ENCODE results near the gene CYP1A2. TPM values are rescaled to one million over a fixed set of nuclear protein-coding genes. Genes with fewer than 3 reads are reported as not detected.

Gene CYP1A2
- total and polyA plus RNA-seq, 2 of the 13 experiments (the other 11 are each of a cell fraction or from before 2014, with no cell fraction given), result 0.07 TPM; not detected in 1

DNA sequence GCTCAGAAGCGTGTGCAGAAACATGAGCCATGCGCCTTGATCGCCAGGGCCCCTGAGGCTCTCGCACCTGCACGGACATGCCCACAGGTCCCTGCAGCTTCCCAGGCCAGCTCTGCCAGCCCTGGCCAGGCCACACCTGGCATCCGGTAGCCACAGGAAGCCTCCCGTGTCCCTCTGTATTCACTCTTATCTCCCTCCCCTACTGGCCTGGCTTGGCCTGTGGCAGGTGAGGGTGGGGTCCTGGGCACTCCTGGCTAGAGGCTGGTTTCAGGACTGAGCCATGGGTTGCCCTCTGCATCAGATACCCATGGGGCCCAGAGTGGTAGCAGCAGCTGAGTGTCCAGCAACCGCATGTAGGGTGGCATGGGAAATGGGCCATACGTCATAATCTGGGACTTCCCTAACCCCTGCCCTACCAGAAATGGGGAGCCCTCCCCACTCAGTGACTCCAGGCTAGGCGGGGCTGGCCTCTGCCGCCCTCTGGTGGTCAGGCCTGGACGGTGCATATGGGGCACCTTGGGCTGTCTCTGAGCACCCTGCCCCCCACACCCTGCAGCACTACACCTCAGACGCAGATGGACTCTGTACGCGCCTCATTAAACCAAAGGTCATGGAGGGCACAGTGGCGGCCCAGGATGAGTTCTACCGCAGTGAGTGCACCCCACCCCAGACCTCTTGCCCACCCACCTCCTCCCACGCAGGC, 51.4 kb downstream of the CYP1A2 start (continued):
- no peak for TF ChIP-seq SYNCRIP (IDR thresholded peaks at IDR 0.05; ENCODE audit: insufficient read depth, low read depth, low read length)
- TF ChIP-seq ZNF430 (CRISPR knock-in tag; IDR thresholded peaks at IDR 0.05), result no peak
- TF ChIP-seq RNF219 (CRISPR knock-in tag; IDR thresholded peaks at IDR 0.05), result no peak
- no peak for TF ChIP-seq ZNF672 (CRISPR knock-in tag; IDR thresholded peaks at IDR 0.05)
- TF ChIP-seq ATF5 (CRISPR knock-in tag; IDR thresholded peaks at IDR 0.05; ENCODE audit: low read depth), result no peak
- no peak for TF ChIP-seq DNMT1 (CRISPR knock-in tag; IDR thresholded peaks at IDR 0.05)
- no peak for TF ChIP-seq ZUFSP (CRISPR knock-in tag; IDR thresholded peaks at IDR 0.05; ENCODE audit: borderline replicate concordance)
- no peak for TF ChIP-seq CHD2 (IDR thresholded peaks at IDR 0.05; ENCODE audit: low read depth, low read length)
- no peak for TF ChIP-seq ZNF34 (CRISPR knock-in tag; IDR thresholded peaks at IDR 0.05; ENCODE audit: borderline replicate concordance)
- TF ChIP-seq, protein P1, sequence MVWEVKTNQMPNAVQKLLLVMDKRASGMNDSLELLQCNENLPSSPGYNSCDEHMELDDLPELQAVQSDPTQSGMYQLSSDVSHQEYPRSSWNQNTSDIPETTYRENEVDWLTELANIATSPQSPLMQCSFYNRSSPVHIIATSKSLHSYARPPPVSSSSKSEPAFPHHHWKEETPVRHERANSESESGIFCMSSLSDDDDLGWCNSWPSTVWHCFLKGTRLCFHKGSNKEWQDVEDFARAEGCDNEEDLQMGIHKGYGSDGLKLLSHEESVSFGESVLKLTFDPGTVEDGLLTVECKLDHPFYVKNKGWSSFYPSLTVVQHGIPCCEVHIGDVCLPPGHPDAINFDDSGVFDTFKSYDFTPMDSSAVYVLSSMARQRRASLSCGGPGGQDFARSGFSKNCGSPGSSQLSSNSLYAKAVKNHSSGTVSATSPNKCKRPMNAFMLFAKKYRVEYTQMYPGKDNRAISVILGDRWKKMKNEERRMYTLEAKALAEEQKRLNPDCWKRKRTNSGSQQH (CRISPR knock-in tag; IDR thresholded peaks at IDR 0.05; ENCODE audit: low read depth), result no peak
- no peak for TF ChIP-seq TBX3 (IDR thresholded peaks at IDR 0.05; ENCODE audit: borderline replicate concordance)
- no peak for TF ChIP-seq EHMT2 (IDR thresholded peaks at IDR 0.05; ENCODE audit: borderline replicate concordance, low read depth, low read length)
- no peak for TF ChIP-seq ARNT2 (CRISPR knock-in tag; IDR thresholded peaks at IDR 0.05; ENCODE audit: low read depth)
- TF ChIP-seq E2F1 (CRISPR knock-in tag; IDR thresholded peaks at IDR 0.05), result no peak
- no peak for TF ChIP-seq ZNF367 (CRISPR knock-in tag; IDR thresholded peaks at IDR 0.05; ENCODE audit: borderline replicate concordance)
- TF ChIP-seq SP1 (IDR thresholded peaks at IDR 0.05), result no peak
- no peak for TF ChIP-seq SP1 (CRISPR knock-in tag; IDR thresholded peaks at IDR 0.05)
- no peak for TF ChIP-seq ZNF432 (CRISPR knock-in tag; IDR thresholded peaks at IDR 0.05; ENCODE audit: borderline replicate concordance)
- TF ChIP-seq, protein P2, sequence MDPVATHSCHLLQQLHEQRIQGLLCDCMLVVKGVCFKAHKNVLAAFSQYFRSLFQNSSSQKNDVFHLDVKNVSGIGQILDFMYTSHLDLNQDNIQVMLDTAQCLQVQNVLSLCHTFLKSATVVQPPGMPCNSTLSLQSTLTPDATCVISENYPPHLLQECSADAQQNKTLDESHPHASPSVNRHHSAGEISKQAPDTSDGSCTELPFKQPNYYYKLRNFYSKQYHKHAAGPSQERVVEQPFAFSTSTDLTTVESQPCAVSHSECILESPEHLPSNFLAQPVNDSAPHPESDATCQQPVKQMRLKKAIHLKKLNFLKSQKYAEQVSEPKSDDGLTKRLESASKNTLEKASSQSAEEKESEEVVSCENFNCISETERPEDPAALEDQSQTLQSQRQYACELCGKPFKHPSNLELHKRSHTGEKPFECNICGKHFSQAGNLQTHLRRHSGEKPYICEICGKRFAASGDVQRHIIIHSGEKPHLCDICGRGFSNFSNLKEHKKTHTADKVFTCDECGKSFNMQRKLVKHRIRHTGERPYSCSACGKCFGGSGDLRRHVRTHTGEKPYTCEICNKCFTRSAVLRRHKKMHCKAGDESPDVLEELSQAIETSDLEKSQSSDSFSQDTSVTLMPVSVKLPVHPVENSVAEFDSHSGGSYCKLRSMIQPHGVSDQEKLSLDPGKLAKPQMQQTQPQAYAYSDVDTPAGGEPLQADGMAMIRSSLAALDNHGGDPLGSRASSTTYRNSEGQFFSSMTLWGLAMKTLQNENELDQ (CRISPR knock-in tag; IDR thresholded peaks at IDR 0.05; ENCODE audit: borderline replicate concordance), result no peak; the same call in 1 of the 2 replicates
- TF ChIP-seq YEATS4 (CRISPR knock-in tag; IDR thresholded peaks at IDR 0.05; ENCODE audit: borderline replicate concordance), result no peak
